ENCODE results near the gene PTRH1.

Gene PTRH1

GRCh38 chr9:127693143-127693542 lies 22.3 kb downstream of the PTRH1 start:
- no peak for DNase-seq

GRCh38 chr9:127692071-127692470 lies 23.4 kb downstream of the PTRH1 start:
- DNase-seq = no peak

GRCh38 chr9:127690735-127691134 lies 24.7 kb downstream of the PTRH1 start:
- no peak for DNase-seq

- DNase-seq = no peak
Measured at GRCh38 chr9:127689329-127690000, 26.0 kb downstream of the PTRH1 start.

GRCh38 chr9:127686461-127687393 lies 28.7 kb downstream of the PTRH1 start:
- DNase-seq = no peak

- no peak for DNase-seq
Measured at GRCh38 chr9:127684576-127684975, 30.9 kb downstream of the PTRH1 start.

- no peak for DNase-seq
Measured at GRCh38 chr9:127683723-127684122, 31.7 kb downstream of the PTRH1 start.

- no peak for DNase-seq
Measured at GRCh38 chr9:127682351-127683136, 32.9 kb downstream of the PTRH1 start.

- no peak for DNase-seq
Measured at GRCh38 chr9:127680846-127681245, 34.6 kb downstream of the PTRH1 start.

- DNase-seq = no peak
Measured at GRCh38 chr9:127680226-127680625, 35.2 kb downstream of the PTRH1 start.

- no peak for DNase-seq
Measured at GRCh38 chr9:127679506-127679905, 36.0 kb downstream of the PTRH1 start.

- DNase-seq = no peak
Measured at GRCh38 chr9:127676638-127677037, 38.8 kb downstream of the PTRH1 start.

GRCh38 chr9:127673234-127673633 lies 42.2 kb downstream of the PTRH1 start:
- no peak for DNase-seq

GRCh38 chr9:127667906-127668305 lies 47.6 kb downstream of the PTRH1 start:
- no peak for DNase-seq

GRCh38 chr9:127667127-127667844 lies 48.2 kb downstream of the PTRH1 start:
- no peak for DNase-seq

- no peak for DNase-seq
Measured at GRCh38 chr9:127664678-127665507, 50.6 kb downstream of the PTRH1 start.

- DNase-seq = no peak
Measured at GRCh38 chr9:127664324-127664677, 51.2 kb downstream of the PTRH1 start.

Data from activated CD4-positive, alpha-beta T cell treated with anti-CD3 and anti-CD28 coated beads for 1 hour (primary cell).